Measurements from ENCODE around the gene UBL7.
"Not testable (repeated sequence)": the region's sequence is repeated elsewhere in the genome, so short reads cannot be mapped to it uniquely, and the experiment has no call there.

The UBL7 gene

GRCh38 chr15:74482661-74483060, 21.7 kb upstream of the UBL7 start:
- no peak overlapping the region for H3K4me3 ChIP-seq (replicated peaks; ENCODE audit: low read depth, low read length)
- TF ChIP-seq, protein P1, sequence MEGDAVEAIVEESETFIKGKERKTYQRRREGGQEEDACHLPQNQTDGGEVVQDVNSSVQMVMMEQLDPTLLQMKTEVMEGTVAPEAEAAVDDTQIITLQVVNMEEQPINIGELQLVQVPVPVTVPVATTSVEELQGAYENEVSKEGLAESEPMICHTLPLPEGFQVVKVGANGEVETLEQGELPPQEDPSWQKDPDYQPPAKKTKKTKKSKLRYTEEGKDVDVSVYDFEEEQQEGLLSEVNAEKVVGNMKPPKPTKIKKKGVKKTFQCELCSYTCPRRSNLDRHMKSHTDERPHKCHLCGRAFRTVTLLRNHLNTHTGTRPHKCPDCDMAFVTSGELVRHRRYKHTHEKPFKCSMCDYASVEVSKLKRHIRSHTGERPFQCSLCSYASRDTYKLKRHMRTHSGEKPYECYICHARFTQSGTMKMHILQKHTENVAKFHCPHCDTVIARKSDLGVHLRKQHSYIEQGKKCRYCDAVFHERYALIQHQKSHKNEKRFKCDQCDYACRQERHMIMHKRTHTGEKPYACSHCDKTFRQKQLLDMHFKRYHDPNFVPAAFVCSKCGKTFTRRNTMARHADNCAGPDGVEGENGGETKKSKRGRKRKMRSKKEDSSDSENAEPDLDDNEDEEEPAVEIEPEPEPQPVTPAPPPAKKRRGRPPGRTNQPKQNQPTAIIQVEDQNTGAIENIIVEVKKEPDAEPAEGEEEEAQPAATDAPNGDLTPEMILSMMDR (IDR thresholded peaks at IDR 0.05; ENCODE audit: low read depth, low read length, missing control alignments) = no peak
- DNase-seq (ENCODE audit: extremely low read depth, low read depth) = no peak

- not testable (repeated sequence) for DNase-seq (ENCODE audit: extremely low read depth, low read depth)
Measured at GRCh38 chr15:74480364-74480763, 19.4 kb upstream of the UBL7 start.

DNA sequence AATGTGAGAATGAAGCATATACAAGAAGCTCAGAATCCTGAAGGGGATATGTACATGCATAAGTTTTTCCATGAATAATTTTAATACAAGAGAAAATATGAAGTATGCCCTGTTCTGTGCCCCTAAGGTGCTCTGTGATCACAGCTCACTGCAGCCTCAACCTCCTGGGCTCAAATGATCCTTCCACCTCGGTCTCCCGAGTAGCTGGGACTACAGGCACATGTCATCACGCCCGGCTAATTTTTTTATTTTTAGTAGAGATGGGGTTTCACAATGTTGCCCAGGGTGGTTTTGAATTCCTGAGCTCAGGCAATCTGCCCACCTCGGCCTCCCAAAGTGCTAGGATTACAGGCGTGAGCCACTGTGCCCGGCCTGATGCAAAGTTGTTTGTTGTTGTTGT, 10.7 kb upstream of the UBL7 start:
- H3K4me3 ChIP-seq (replicated peaks; ENCODE audit: low read depth, low read length); DNase-seq (ENCODE audit: extremely low read depth, low read depth): not testable (repeated sequence)

More at GRCh38 chr15:74480364-74480763, 19.4 kb upstream of the UBL7 start:
- H3K4me3 ChIP-seq (replicated peaks; ENCODE audit: low read depth, low read length) = not testable (repeated sequence)

DNA sequence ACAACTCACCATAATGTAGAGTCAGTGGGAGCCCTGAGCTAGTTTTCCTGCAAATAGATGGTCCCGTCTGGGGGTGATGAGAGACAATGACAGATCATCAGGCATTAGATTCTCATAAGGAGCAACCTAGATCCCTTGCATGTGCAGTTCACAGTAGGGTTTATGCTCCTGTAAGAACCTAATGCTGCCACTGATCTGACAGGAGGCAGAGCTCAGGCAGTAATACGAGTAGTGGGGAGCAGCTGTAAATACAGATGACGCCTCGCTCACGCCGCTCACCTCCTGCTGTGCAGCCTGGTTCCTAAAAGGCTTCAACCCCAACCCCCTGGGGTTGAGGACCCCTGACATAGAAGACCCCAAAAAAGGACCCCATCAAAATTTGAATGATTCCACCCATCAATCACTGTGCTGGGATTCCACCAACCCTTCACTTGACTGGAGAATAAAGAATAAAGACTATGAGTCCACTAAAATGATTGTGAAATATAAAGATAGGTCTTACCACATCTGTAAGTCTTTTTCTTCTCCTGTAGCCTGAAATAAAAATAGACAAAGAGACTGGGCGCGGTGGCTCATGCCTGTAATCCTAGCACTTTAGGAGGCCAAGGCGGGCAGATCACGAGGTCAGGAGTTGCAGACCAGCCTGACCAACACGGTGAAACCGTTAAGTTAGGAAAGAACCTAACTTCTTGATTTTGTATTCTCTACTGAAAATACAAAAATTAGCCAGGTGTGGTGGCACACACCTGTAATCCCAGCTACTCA, 9.9 kb upstream of the UBL7 start:
- no peak overlapping the region for H3K4me3 ChIP-seq (replicated peaks; ENCODE audit: low read depth, low read length)
- TF ChIP-seq, protein P1 (IDR thresholded peaks at IDR 0.05; ENCODE audit: low read depth, low read length, missing control alignments) = no peak
- DNase-seq (ENCODE audit: extremely low read depth, low read depth) = no peak

GRCh38 chr15:74468341-74469032, 7.5 kb upstream of the UBL7 start:
- no peak for DNase-seq (ENCODE audit: extremely low read depth, low read depth)
- no peak overlapping the region for H3K4me3 ChIP-seq (replicated peaks; ENCODE audit: low read depth, low read length)
- TF ChIP-seq, protein P1 (IDR thresholded peaks at IDR 0.05; ENCODE audit: low read depth, low read length, missing control alignments) = no peak

- TF ChIP-seq, protein P1 (IDR thresholded peaks at IDR 0.05; ENCODE audit: low read depth, low read length, missing control alignments) = no peak
- no peak for DNase-seq (ENCODE audit: extremely low read depth, low read depth)
- no peak overlapping the region for H3K4me3 ChIP-seq (replicated peaks; ENCODE audit: low read depth, low read length)
Measured at GRCh38 chr15:74466570-74466969, 5.6 kb upstream of the UBL7 start.

DNA sequence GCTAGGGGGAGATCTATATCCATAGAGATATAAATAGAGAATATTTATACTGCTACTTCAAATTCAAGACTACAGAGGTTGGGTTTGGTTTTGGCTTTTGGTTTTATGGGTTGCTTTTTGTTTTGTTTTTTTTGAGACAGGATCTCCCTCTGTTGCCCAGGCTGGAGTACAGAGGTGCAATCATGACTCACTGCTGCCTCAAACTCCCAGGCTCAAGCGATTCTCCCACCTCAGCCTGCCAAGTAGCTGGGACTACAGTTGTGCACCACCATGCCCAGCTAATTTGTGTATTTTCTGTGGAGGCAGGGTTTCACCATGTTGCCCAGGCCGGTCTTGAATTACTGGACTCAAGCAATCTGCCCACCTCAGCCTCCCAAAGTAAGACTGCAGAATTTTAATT, 3.9 kb upstream of the UBL7 start:
- TF ChIP-seq, protein P1 (IDR thresholded peaks at IDR 0.05; ENCODE audit: low read depth, low read length, missing control alignments) = no peak
- H3K4me3 ChIP-seq (replicated peaks; ENCODE audit: low read depth, low read length) = no peak overlapping the region
- no peak for DNase-seq (ENCODE audit: extremely low read depth, low read depth)

Data from HFF-Myc (cell line).